ENCODE results near the gene ECI2.

ECI2 gene

DNA sequence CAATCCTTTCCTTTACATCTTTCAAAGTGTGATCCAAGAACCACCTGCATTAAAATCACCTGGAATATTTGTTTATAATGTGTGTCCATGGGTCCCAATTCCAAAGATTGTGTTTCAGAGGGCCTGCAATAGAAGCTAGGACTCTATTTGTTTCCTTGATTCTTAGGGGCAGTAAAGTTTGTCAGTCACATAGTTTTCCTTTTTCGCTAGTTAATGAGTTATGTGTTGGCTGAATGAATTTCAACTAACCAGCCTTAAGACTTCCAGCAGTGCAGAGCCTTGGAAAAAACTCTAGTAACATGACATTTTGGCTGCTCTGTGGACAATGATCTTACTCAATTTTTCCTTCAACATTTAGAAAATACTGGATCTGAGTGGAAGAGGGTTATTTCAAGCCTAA, 67.7 kb downstream of the ECI2 start:
- Mint-ChIP-seq H3K27me3 (ENCODE audit: low read depth) (no peaks in the 10 kb centered on the region), H3K4me1 (ENCODE audit: low read depth) (peaks cover 11% of the 10 kb centered on the region), H3K36me3 (ENCODE audit: low read depth) (peaks cover 36% of the 10 kb centered on the region), H3K4me3 (no peak overlapping the region), H3K27ac (no peak overlapping the region), H3K9me3 (no peaks in the 10 kb centered on the region)
- DNase-seq (ENCODE audit: low spot score) = no peak

DNA sequence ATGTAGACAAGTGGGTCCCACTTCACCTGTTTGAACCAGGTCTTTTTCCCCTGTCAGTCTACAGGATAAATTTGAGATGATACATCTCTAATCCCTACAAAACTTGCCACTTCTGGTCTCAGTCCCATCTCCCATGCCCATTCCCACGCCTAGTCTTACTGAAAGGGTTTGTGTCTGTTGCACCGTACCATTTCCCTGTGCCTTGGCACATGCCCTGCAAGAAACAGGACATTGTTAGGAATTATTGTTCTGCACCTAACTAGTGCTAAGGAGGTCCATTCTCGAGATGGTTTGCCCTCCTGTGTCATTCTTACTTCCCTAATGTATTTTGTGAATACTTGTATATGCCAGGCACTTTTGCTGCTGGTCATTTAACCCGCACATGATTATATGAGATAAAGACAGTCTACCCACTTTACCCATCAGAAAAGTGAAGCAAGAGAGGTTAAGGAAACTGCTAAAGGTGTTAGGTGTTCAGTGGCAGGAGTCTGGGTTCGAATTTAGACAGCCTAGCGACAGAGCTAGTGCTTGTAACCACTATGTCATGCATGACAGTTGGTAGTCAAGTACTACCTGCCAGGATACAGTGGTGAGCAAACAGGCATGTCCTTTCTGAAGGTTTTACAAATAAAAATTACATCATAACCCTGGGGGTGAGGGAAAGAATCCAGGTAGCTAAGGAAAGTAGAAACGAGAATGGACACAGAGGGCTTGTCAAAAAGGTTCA, 69.2 kb downstream of the ECI2 start:
- DNase-seq (ENCODE audit: low spot score) = no peak
- Mint-ChIP-seq H3K4me1 (ENCODE audit: low read depth) (peaks cover 11% of the 10 kb centered on the region), H3K36me3 (ENCODE audit: low read depth) (peaks cover 44% of the 10 kb centered on the region), H3K27ac (peak overlapping the region; percentile 1), H3K4me3 (no peak overlapping the region), H3K9me3 (no peaks in the 10 kb centered on the region), H3K27me3 (ENCODE audit: low read depth) (no peaks in the 10 kb centered on the region)
